ENCODE results near the gene ST14.
"Not testable (repeated sequence)": the region's sequence is repeated elsewhere in the genome, so short reads cannot be mapped to it uniquely, and the experiment has no call there.

Gene ST14

DNA sequence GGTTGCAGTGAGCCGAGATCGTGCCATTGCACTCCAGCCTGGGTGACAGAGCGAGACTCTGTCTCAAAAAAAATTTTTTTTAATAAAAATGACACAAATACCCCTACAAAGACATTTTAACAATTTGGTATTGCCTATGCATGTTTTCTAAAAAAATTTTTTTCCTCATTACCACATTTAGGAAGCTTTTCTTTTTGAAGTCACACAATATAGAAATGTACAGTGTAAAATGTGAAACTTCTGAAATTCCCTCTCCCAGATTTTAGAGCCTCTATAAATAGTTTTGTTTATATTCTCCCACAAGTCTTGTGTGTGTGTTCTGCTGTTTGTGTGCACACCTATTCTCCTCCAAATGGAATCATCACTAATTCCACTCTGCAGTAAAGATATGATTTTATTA, 7.6 kb downstream of the ST14 start:
- no peaks in the 10 kb centered on the region for H3K36me3 Mint-ChIP-seq
- H3K9me3 Mint-ChIP-seq: no peaks in the 10 kb centered on the region
- H3K27ac Mint-ChIP-seq: no peak overlapping the region
- peaks cover 32% of the 10 kb centered on the region for H3K27me3 Mint-ChIP-seq
- H3K4me1 Mint-ChIP-seq: no peaks in the 10 kb centered on the region
- H3K4me3 Mint-ChIP-seq: no peak overlapping the region

DNA sequence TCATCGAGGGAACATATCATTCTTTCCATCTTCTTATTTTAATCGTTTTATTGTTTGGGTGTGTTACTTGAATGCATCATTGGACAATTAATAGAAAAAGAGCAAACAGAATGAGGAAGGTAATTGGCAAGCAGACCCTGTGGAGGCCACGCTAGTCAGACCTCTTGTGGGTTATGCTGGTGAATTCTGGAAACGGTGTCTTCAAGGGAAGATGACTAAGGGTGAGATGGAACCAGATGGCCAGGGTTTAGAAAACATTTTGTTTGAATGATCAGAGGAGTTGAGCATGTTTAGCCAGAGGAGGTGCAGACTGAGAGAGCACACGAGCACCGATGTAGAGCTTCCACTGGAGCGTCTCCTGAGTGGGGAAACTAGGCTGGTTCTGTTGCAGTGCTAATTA, 8.5 kb downstream of the ST14 start:
- no peaks in the 10 kb centered on the region for H3K36me3 Mint-ChIP-seq
- H3K9me3 Mint-ChIP-seq: no peaks in the 10 kb centered on the region
- H3K4me1 Mint-ChIP-seq: no peaks in the 10 kb centered on the region
- no peak overlapping the region for H3K27ac Mint-ChIP-seq
- H3K27me3 Mint-ChIP-seq: peaks cover 26% of the 10 kb centered on the region
- H3K4me3 Mint-ChIP-seq: no peak overlapping the region

DNA sequence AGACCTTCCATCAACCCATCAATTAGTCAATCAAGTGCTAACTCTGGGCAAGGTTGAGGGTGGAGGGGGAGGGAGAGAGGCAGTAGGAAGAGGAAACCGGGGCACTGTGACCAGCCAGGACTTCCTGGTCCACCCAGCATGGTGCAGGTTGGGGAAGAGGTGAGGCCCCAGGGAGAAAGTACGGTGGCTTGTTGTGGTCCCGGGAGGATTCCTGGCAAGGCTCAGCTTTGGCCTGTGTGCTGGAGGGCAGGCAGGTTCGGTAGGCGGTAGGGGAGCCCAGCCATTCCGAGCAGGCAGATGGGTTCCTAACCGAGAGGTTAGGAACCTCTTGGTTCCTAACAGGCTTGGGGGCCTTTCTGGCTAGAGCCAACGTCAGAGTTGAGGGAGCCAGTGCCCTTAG, 10.8 kb downstream of the ST14 start:
- H3K27ac Mint-ChIP-seq: no peak overlapping the region
- H3K36me3 Mint-ChIP-seq: no peaks in the 10 kb centered on the region
- peaks cover 17% of the 10 kb centered on the region for H3K27me3 Mint-ChIP-seq
- H3K4me3 Mint-ChIP-seq: no peak overlapping the region
- peaks cover 6% of the 10 kb centered on the region for H3K9me3 Mint-ChIP-seq
- H3K4me1 Mint-ChIP-seq: no peaks in the 10 kb centered on the region

DNA sequence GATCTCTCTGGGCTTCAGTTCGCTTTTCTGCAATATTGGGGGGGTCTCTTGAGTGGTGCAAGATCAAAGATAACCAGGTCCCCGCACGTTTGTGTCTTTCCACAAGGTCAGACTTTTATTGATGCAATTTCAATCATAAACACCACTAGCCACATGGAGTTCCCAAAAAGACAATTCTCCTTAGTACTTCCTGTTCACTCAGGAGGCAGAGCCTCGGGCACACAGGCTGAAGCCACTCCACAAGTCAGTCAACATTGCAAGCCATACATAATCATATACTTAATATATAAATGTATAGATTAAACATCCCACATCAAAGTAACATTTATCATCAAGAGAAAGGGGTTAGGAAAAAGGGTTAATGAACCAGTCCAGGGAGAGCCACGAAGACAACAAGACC, 12.0 kb downstream of the ST14 start:
- Mint-ChIP-seq H3K36me3 (no peaks in the 10 kb centered on the region), H3K27ac (no peak overlapping the region), H3K27me3 (peaks cover 13% of the 10 kb centered on the region), H3K9me3 (peaks cover 6% of the 10 kb centered on the region), H3K4me3 (no peak overlapping the region), H3K4me1 (no peaks in the 10 kb centered on the region)

DNA sequence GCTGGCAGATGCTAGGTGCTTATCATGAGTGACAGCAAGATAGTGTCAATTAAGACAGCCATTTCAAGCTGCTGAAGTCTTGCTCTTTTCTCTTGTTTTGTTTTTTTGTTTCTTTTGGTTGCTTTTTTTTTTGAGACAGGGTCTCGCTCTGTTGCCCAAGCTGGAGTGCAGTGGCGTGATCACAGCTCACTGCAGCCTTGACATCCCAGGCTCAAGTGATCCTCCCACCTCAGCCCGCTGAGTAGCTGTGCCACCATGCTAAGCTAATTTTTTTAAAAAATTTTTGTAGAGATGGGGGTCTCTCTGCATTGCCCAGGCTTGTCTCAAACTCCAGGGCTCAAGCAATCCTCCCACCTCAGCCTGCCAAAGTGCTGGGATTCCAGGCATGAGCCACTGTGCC, 12.4 kb downstream of the ST14 start:
- H3K4me1 Mint-ChIP-seq, H3K36me3 Mint-ChIP-seq, H3K4me3 Mint-ChIP-seq, H3K9me3 Mint-ChIP-seq, H3K27ac Mint-ChIP-seq: not testable (repeated sequence)
- H3K27me3 Mint-ChIP-seq: peaks cover 12% of the 10 kb centered on the region

DNA sequence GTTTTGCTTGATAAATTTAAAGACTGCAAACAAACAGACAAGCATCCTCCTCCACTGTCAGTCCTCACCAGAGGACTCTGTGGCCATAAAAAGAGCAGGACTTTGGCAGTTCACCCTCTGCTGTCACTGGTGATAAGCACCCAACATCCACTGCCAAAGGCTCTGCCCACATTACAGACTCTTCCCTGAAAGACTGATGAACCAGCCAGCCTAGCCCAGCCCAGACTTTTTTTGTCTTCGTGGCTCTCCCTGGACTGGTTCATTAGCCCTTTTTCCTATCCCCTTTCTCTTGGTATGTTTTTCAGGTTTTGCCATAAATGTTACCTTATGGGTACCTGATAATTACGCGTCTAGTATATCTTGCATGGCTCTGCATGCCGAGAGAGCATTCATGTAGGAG, 15.1 kb downstream of the ST14 start:
- Mint-ChIP-seq H3K4me3 (no peak overlapping the region), H3K4me1 (no peaks in the 10 kb centered on the region), H3K9me3 (peaks cover 6% of the 10 kb centered on the region), H3K27ac (no peak overlapping the region), H3K36me3 (no peaks in the 10 kb centered on the region), H3K27me3 (peaks cover 3% of the 10 kb centered on the region)

DNA sequence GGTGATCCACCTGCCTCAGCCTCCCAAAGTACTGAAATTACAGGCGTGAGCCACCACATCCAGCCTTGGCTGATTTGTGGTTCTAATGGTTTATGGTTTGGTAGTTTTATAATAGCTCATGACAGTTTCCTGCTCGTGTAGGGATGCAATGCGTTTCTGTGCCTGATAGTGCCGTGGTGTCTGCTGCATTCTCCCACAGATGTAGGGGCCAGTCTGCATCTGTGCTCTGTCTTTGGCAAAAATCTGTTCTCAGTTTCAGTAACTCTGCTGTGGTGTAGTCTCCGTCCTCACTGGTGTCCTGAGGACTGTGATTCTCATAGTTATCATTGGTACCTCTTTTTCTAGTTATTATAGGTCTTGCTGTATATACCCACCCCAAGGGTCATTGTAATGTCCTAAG, 16.3 kb downstream of the ST14 start:
- H3K9me3 Mint-ChIP-seq: peaks cover 6% of the 10 kb centered on the region
- no peaks in the 10 kb centered on the region for H3K4me1 Mint-ChIP-seq
- H3K27ac Mint-ChIP-seq: no peak overlapping the region
- no peaks in the 10 kb centered on the region for H3K36me3 Mint-ChIP-seq
- H3K4me3 Mint-ChIP-seq: no peak overlapping the region
- peaks cover 1% of the 10 kb centered on the region for H3K27me3 Mint-ChIP-seq

DNA sequence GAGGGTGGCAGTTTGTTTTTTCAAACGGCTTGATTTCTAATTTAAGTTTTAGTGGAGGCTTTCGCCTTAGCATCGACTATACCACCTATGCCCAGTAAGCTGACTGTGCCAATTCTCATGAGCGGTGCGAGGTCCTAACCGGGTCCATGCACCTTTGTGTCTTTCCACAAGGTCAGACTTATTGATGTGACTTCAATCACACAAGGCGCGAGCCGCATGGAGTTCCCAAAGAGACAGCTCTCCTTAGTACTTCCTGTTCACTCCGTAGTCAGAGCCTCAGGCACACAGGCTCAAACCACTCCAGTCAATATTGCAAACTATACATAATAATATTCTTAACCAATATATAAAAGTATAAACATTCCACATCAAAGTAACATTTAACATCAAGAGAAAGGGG, 18.2 kb downstream of the ST14 start:
- Mint-ChIP-seq H3K27me3 (peaks cover 3% of the 10 kb centered on the region), H3K9me3 (peaks cover 6% of the 10 kb centered on the region), H3K4me3 (no peak overlapping the region), H3K36me3 (no peaks in the 10 kb centered on the region), H3K4me1 (no peaks in the 10 kb centered on the region), H3K27ac (no peak overlapping the region)

DNA sequence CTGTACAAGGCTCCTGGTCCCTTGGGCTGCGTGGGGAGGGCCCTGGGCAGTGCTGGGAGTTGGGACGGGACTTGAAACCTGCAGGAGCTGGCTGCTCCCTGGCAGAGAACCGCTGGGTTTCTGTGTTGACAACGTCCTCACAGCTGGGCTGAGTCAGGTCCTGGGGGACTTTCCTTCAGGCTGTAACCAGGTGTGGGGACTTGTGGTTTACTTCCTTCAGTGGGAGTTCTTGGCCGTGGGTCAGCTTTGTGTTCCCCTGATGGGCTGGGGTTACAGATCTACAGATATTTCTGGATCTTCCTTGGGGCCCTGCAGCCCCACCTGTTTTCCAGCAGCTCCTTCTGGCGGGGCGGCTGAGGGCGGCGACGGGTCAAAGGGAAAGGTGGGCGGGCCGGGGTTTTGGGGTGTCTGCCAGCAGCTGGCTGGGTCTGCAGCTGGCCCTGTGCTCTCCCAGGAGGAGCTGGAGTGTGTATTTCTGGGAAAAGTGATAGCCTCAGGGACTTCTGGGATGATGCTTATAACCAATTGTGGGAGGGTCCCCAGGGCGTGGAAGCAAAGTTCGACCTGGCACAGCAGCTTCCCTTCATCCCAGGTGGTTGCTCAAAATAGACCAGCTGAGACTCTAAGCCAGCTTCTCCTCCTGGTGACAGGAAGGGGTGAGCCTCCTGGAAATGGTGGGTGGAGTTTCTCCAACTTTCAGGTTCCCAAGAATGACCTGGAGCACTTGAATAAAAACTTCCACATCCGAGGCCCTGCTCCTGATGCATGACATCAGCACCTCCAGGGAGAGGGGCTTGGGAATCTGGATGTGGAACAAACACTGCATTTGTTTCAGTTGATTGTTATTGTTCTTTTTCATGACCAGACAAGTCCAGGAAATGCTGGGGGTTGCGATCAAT, 19.1 kb downstream of the ST14 start:
- H3K9me3 Mint-ChIP-seq: peaks cover 6% of the 10 kb centered on the region
- H3K4me3 Mint-ChIP-seq: no peak overlapping the region
- no peaks in the 10 kb centered on the region for H3K36me3 Mint-ChIP-seq
- H3K27me3 Mint-ChIP-seq: peaks cover 3% of the 10 kb centered on the region
- no peaks in the 10 kb centered on the region for H3K4me1 Mint-ChIP-seq
- no peak overlapping the region for H3K27ac Mint-ChIP-seq

DNA sequence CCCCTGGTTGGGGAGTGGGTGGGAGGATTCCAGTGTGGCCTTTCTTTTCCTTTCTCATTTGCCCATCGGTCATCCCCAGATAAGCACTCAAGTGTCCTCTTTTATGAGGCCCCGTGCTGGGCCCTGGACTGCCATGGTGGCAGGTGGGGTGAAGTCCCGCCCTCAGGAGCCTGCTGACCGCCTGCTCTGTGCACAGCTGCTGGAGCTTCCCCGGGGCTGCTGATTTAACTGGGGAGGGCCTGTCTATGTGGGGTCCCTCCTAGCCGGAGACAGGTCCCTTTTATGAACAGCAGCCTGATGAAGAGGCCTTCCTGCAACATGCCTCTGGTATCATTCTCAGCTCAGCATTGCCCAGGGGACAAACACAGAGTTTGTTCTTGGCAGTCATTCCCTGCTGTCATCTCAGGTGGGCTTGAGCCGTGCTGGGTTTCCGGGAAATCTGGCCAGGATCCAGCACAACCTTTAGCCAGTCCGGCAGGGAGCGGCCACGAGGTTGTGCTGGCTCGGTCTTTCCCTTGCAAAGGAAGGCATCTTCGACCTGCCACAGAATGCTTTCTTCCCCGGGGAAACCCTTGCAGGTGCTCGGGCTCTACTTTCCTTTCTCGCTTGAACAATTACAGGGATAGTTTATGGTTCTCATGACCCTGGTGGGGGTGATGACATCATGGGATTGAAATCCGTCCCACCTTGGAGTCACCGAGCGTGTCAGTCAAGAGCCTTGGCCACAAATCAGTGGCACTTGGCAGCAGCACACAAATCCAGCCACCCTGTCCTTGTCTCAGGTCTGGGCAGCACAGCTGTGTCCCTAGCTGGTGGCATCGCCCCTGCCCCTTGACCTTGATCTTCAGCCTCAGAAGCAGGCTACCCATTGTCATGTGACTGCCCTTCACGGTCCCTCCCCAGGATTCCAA, 20.1 kb downstream of the ST14 start:
- H3K9me3 Mint-ChIP-seq: peaks cover 4% of the 10 kb centered on the region
- H3K4me1 Mint-ChIP-seq: no peaks in the 10 kb centered on the region
- peaks cover 3% of the 10 kb centered on the region for H3K27me3 Mint-ChIP-seq
- no peaks in the 10 kb centered on the region for H3K36me3 Mint-ChIP-seq
- no peak overlapping the region for H3K4me3 Mint-ChIP-seq
- no peak overlapping the region for H3K27ac Mint-ChIP-seq

DNA sequence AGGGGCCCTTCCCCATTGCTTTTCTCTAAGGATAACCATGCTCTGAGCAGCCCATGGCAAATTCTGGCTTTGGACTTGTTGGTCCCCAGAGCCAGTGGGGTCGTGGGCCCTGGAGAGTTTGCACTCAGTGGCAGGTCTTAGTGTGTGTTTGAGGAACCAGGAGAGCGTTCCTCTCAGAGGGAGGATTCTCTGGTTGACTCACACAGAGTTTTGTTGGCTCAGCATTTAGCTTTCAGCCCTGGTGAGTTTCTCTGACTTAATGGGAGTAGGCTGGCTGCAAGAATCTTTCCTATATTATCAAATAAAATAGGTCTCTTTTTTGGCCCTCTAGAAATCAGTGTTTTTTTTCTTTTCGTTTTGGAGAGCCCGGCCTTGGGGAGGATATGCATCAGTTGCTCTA, 20.9 kb downstream of the ST14 start:
- Mint-ChIP-seq H3K36me3 (no peaks in the 10 kb centered on the region), H3K27me3 (peaks cover 3% of the 10 kb centered on the region), H3K9me3 (no peaks in the 10 kb centered on the region), H3K4me3 (no peak overlapping the region), H3K27ac (no peak overlapping the region), H3K4me1 (no peaks in the 10 kb centered on the region)

DNA sequence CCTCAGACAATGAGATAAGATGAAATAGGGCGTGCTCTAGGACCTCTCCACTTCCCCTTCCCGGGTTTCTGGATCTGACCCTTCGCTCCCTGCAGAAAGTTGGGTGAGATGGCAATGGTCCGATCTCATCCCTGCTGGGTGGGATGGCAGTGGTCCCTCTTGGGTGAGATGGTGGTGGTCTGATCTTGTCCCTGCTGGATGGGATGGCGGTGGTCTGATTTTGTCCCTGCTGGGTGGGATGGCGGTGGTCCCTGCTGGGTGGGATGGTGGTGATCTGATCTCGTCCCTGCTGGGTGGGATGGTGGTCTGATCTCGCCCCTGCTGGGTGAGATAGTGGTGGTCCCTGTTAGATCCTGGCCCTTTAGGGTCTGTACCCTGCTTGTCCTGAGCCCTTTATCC, 21.3 kb downstream of the ST14 start:
- Mint-ChIP-seq H3K27ac (no peak overlapping the region), H3K4me3 (no peak overlapping the region), H3K36me3 (no peaks in the 10 kb centered on the region), H3K4me1 (no peaks in the 10 kb centered on the region), H3K27me3 (peaks cover 3% of the 10 kb centered on the region), H3K9me3 (no peaks in the 10 kb centered on the region)

DNA sequence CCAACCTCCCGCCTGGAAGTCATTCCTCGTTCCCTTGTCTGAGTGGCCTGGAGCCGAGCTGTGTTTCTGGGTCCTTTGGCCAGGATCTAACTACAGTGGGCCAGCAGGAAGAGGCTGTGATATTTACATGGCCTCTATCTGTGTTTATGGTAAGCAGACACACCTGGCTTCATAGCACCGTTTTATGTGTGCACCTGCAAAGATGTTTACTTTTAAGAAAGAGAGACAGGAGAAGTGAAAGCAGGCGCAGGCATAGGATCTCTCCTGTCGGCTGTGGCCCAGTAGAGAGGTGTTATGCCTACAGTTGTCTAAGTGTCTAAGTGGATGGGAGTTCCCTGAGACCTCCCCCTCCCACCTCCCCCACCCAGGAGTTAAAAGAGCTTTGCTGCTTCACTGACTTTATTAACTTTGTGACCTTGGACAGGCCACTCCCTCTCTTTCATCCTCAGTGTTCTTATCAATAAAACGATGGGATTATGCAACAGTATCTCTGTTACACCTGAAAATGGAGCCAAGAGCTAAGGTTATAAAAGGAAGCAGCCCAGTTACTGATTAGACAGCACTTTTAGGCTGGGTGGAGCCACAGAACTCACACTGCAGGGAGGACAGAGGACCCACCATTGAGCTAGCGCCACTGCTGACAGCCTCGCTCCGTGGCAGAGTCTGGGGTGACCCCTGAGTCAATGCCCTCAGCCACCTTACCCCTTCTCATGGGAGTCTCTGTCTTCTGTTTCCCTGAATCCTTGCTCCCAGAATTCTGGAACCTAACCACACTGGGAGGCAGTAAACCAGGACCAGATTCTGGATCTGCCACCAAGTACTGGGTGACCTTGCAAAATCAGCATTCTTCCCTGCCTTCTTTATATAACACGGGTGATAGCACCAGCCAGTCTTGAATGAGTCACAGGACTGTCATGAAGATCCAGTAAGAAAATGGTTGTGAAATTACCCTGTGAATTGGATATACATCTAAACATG, 22.0 kb downstream of the ST14 start:
- Mint-ChIP-seq H3K27me3 (peaks cover 3% of the 10 kb centered on the region), H3K4me1 (no peaks in the 10 kb centered on the region), H3K27ac (no peak overlapping the region), H3K36me3 (no peaks in the 10 kb centered on the region), H3K4me3 (no peak overlapping the region), H3K9me3 (no peaks in the 10 kb centered on the region)

DNA sequence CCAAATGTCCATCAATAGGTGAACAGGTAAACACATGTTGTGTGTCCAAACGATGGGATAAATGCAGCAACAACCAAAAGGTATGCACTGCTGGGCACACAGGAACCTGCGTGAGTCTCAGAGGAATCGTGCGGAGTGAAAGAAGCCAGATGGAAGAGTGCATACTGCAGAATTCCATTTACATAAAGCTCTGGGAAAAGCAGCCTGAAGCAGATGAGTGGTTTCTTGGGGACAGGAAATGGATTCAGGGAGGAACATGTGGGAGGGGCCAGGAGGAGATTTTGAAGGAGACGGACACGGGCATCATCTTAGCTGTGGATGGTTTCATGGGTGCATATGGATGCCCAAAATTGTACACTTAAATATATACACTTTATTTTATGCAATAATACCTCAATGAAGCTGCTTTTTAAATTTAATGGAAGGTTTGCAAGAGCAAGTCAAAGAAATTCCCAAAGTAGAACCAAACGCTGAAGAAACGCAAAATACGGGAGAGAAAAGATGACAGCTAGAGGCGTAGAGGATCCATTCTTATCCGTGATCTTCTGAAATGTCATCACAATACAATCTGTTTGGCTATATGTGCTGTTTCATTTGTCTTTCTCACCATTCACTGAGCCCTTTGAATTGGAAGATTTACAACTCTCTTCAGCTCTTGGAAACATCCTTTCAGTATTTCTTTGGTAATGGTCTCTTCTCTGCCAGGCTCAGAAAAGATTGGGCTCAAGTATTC, 24.5 kb downstream of the ST14 start:
- no peaks in the 10 kb centered on the region for H3K36me3 Mint-ChIP-seq
- no peak overlapping the region for H3K27ac Mint-ChIP-seq
- H3K27me3 Mint-ChIP-seq: peaks cover 3% of the 10 kb centered on the region
- no peaks in the 10 kb centered on the region for H3K9me3 Mint-ChIP-seq
- no peaks in the 10 kb centered on the region for H3K4me1 Mint-ChIP-seq
- H3K4me3 Mint-ChIP-seq: no peak overlapping the region

DNA sequence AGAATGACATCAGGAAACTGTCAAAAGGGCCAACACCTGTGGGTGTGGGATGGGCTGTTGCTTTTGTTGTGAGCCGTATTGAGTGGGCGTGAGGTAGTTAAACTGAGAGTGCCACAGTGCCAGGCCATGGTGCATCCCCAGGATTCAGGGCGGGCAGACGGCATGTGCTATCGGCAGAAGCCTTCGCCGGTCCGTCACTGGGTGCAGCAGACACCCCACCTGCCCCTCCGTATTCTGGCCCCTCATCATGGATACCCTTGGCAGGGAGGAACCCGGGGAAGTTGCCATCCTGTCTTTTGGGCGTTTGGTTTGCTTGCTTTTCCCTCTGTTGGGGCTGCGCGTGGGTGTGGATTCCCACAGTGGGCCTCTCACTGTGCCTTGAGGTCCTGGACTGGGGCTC, 27.5 kb downstream of the ST14 start:
- no peaks in the 10 kb centered on the region for H3K4me1 Mint-ChIP-seq
- H3K4me3 Mint-ChIP-seq: no peak overlapping the region
- no peak overlapping the region for H3K27ac Mint-ChIP-seq

More for the DNA sequence above, 27.5 kb downstream of the ST14 start:
- H3K36me3 Mint-ChIP-seq: no peaks in the 10 kb centered on the region
- no peaks in the 10 kb centered on the region for H3K9me3 Mint-ChIP-seq
- H3K27me3 Mint-ChIP-seq: peaks cover 3% of the 10 kb centered on the region

Data from activated naive CD4-positive, alpha-beta T cell treated with anti-CD3 and anti-CD28 coated beads, Interleukin-2, amount 50 U/mL, for 24 hours (primary cell).